GM18498 (cell line): ENCODE results near the gene DGKQ.

Experiments
- ATAC-seq: cut with Tn5 transposase; IDR thresholded peaks from one replicate; pipeline ENCODE4 v1.9.1; 2021; ENCODE audit warnings: mild to moderate bottlenecking, moderate library complexity; ENCODE audit not compliant: unreplicated experiment

DGKQ gene

GRCh38 chr4:963276-964225 lies 9.8 kb downstream of the DGKQ start:
- no peak for ATAC-seq

- ATAC-seq: no peak
These were observed 10.8 kb downstream of the DGKQ start for GRCh38 chr4:962231-963208.

- no peak for ATAC-seq
These were observed 11.8 kb downstream of the DGKQ start for GRCh38 chr4:961351-962230.

GRCh38 chr4:960636-961350 lies 12.6 kb downstream of the DGKQ start:
- ATAC-seq: no peak

- ATAC-seq: no peak
These were observed 13.2 kb downstream of the DGKQ start for GRCh38 chr4:960140-960635.

- no peak for ATAC-seq
These were observed 13.8 kb downstream of the DGKQ start for GRCh38 chr4:959338-960139.

GRCh38 chr4:958696-959337 lies 14.6 kb downstream of the DGKQ start:
- ATAC-seq: no peak

GRCh38 chr4:958314-958665 lies 15.1 kb downstream of the DGKQ start:
- ATAC-seq: no peak

GRCh38 chr4:957581-958313 lies 15.6 kb downstream of the DGKQ start:
- ATAC-seq: no peak

GRCh38 chr4:957231-957580 lies 16.2 kb downstream of the DGKQ start:
- ATAC-seq: no peak

- no peak for ATAC-seq
These were observed 16.7 kb downstream of the DGKQ start for GRCh38 chr4:956531-957230.

GRCh38 chr4:955931-956381 lies 17.4 kb downstream of the DGKQ start:
- ATAC-seq: no peak

GRCh38 chr4:955161-955921 lies 18.0 kb downstream of the DGKQ start:
- no peak for ATAC-seq

- ATAC-seq: no peak
These were observed 19.0 kb downstream of the DGKQ start for GRCh38 chr4:954211-955020.

- ATAC-seq: no peak
These were observed 19.8 kb downstream of the DGKQ start for GRCh38 chr4:953574-953915.
